HCEC 1CT (cell line): ENCODE results near the gene RD3L.
"Not testable (repeated sequence)": the region's sequence is repeated elsewhere in the genome, so short reads cannot be mapped to it uniquely, and the experiment has no call there.

ENCODE experiments used
- DNase-seq: peaks from one replicate; pipeline ENCODE4 v3.0.0-alpha.2; 2017

The RD3L gene

DNA sequence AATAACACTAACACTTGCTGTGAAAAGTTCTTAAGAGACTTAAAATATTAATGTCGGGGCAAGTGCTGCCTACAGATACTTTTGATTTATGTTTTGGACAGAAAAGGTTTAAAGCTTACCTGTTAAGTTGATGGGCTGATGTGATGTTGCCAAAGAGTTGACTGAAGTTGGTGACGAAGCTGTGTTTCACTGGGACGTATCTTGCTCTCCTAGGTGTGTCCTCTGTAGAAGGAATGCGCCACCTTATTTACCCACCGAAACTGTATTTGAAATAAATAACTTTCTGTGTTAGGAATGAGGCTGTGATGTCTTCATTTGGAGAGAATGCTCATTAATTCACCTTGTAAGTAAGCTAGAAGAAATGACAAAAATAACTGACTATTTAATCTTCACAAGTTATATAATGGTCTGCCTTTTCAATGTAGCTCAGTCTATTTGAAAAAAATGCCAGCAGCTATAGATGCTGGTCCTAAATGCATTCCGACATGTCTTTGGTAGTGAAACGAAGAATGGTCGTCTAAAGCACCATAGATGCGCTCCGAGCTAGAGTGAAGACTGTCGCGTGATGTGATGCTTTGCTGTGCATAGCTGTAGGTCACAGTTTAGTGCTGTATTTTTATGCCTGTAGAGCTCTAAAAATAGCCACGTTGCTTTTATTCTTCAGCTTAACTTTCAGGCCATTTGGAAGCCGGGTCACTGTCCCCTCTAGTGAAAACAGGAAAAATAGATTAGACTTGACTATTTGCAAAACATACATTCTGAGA, at the start of gene RD3L:
Gene RD3L (minus strand): TSS at position 557 of the 764 bp plus-strand sequence. CDS start 834 bp downstream, outside the sequence.
- no peak for DNase-seq

DNA sequence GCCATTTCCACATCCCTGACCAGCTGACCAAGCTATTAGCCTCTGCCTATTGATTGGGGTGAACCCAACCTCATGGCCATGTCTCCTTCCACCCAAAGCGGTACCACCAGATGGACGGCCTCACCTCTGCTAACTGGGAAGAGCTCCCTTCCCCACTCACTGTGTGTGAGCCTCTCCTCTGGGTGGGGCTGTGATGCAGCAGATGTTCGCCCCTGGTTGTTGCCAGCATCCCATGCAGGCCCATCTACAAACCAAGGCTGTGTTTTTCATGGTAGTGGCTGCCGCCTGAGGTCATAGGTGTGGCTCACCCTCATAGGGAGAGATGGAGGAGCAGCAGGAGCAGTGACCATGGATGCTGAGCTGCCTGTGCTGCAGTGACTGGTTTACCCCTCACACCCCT, 47.6 kb upstream of the RD3L start:
- DNase-seq: no peak

DNA sequence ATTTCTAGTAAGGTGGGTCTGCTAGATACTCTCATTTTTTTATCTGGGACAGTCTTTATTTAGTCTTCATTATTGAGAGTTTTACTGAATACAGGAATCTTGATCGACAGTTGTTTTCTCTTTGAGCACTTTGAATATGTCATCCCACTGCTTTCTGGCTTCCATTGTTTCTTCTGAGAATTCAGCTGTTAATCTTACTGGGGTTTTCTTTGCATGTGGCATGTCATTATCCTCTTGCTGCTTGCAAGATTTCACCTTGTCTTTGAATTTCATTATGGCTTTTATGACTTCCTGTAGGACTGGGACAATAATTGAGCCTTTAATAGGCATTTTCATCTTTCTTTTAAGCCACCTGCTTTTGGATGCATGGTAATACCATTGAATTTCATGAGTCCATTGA, 46.7 kb upstream of the RD3L start:
- no peak for DNase-seq

DNA sequence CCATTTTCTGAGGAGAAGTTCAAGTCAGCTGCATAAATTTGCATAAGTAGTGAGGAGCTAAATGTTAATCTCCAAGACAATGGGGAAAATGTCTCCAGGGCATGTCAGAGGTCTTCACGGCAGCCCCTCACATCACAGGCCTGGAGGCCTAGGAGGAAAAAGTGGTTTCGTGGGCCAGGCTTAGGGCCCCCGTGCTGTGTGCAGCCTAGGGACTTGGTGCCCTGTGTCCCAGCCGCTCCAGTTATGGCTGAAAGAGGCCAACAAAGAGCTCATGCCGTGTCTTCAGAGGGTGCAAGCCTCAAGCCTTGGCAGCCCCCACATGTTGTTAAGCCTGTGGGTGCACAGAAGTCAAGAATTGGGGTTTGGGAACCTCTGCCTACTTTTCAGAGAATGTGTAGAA, 41.9 kb upstream of the RD3L start:
- no peak for DNase-seq

DNA sequence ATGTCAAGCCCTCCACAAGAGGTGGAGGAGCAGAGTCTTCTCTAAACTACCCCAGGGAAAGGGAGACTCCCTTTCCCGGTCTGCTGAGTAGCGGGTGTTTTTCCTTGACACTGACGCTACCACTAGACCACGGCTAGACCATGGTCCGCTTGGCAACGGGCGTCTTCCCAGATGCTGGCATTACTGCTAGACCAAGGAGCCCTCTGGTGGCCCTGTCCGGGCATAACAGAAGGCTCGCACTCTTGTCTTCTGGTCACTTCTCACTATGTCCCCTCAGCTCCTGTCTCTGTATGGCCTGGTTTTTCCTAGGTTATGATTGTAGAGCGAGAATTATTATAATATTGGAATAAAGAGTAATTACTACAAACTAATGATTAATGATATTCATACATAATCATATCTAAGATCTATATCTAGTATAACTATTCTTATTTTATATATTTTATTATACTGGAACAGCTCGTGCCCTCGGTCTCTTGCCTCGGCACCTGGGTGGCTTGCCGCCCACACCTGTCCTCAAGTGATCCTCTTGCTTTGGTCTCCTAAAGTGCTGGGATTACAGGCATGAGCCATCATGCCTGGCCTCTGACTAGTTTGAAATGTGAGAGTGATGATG, 38.4 kb upstream of the RD3L start:
- not testable (repeated sequence) for DNase-seq

DNA sequence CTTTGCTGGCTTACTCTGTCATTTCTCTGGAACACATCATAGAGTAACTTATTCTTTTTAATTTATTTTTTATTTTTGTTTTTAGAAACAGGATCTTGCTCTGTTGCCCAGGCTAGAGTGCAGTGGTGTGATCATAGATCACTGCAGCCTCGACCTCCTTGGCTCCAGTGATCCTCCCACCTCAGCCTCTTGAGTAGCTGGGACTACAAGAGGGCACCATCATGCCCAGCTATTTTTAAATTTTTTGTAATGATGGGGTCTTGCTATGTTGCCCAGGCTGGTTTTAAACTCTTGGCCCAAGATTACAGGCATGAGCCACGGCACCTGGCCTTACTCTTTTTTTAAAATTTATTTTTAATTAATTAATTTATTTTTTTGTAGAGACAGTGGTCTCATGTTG, 32.2 kb upstream of the RD3L start:
- DNase-seq: no peak

DNA sequence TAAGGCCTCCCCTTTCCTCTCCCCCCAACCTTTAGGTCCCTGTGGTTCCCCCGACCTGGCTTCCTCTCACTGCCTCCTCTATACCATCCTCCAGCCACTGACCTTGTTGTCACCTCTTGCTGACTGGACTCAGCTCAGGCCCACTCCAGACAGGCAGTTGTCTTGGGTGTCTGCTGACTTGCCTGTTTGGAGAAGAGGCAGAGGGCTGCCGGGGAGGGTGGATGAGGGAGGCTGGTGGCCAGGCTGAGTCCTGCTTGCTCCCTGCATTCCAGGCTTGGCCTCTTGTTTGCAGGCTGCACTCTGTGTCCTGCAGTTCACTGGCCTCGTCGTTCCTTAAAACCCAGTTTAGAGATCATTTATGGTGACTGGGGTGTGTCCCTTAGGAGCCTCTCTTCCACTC, 31.0 kb upstream of the RD3L start:
- no peak for DNase-seq

DNA sequence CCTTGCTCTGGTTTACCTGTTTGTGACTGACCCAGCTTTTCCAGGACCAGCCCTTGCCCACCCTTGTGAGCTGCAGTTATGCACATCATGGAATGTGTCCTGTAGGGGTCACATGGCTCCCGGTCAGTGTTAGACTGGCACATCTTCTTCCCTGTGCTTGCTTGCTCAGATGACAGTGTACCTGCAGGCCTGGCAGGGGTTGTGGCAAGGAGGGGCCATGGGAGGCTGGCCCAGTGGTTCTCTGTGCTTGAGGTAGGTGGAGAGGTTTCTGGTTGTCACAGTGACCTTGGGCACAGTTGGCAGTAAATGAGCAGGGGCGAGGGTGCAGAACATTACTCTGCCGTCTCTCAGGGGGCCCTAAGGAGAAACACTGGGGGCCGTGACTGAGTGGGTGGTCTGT, 27.6 kb upstream of the RD3L start:
- DNase-seq: no peak

DNA sequence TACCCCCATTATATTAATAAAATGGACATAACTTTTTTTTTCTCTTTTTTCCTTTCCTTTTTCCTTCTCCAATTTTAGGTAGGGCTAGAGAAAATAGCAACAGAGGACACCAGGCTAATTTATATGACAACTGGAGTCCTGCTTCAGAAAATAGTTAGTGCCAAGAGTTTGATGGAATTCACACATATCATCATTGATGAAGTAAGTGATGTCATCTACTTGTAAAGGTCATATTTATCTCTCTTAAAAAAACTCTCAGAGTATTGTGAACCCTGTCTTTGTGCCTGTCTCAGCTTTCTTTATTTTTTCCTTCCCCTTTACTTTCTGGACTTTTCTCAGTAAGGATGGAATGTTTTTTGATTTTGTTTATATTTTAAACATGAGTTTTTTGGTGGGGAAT, 24.3 kb upstream of the RD3L start:
- DNase-seq: no peak

DNA sequence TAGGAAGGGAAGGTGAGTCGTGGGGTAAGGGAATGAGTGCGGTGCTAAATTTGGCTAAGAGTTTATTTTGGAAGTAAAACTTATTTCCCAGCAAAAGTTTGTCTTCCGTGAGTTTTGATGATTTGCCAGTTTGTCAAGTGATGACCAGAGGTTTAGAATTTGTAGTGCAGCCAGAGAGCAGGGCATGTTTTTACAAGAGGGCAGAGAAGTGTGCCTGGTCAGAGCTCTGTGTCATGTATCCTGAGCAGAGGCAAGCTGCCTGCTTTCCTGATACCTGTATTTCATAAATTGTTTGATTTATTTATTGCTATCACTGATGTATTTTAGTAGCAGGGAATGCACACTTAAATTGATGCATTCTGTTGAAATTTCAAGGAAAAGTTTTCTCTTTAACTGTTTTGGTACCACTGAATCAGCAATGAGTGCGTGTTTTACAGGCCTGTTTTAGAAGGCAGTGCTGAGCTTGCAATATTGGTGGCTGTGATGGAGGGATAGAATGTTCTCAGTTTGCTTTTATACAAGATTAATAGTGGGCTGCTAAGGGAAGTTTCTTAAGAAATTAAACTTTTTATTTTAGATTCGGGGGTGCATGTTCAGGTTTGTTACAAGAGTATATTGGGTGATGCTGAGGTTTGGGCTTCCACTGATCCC, 19.7 kb upstream of the RD3L start:
- no peak for DNase-seq

DNA sequence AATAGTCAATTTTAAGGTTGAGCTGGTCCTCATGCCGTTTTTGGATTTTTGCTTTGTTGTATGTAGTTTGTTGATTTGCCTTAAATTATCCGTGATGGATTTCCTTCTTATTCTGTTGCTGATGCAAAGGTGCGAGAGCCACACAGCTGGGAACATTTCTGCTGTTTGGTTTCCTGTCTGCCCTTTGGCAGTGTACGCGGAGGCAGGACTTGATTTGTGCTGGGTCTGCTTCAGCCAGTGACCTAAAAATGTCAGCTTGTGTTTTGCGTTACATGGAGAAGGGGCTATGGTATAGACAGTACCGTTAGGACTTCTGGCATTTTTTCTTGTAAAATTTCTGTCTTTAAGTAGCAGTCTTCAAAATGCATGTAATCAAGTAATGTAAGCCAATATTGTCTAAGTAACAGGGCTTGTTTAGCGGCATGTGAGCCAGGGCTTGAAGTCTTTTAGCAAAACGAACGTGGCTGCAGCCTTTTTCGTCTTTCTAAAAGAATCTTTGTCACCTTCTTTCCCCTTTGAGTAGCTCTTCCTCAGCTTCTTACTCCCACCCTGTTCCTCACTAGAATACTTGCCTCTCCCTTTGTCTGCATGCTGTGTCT, 18.2 kb upstream of the RD3L start:
- DNase-seq: no peak

DNA sequence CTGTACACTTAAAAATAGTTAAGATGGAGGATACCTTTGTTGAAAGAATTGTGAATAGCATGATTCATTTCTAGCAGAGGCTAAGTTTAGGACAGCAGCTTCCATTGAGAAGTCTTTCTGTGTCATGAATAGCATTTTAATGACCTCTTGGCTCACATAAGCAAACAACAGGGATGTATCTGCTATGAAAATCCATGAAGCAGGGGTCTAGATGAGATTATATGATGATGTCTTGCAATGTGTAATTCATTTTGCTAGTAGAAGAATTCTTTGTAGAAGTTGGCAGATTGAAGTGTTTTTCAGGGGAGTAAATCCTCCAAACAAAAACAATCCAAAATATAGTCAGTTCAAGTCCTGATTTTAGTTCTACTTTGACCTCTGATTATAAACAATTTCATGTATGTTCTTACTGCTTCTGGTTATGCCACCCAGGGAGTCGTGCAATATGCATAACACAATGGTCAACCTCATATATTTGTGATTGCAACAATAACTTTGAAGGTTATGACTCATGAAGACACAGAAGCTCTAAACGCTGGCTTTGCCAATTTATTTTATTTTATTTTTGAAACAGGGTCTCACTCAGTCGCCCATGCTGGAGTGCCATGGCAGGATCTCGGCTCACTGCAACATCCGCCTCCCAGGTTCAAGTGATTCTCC, 6.9 kb upstream of the RD3L start:
- no peak for DNase-seq

DNA sequence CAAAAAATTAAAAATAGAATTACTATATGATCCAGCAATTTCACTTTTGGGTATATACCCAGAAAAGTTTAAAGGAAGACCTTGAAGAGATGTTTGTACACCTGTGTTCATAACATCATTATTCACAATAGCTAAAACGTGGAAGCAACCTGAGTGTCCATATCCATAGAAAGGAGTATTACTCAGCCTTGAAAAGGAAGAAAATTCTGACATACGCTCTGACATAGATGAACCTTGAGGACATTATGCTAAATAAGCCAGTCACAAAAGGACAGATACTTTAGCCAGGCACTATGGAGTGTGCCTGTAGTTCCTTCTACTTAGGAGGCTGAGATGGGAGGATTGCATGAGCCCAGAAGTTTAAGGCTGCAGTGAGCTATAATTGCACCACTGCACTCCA, 6.1 kb upstream of the RD3L start:
- DNase-seq: no peak

DNA sequence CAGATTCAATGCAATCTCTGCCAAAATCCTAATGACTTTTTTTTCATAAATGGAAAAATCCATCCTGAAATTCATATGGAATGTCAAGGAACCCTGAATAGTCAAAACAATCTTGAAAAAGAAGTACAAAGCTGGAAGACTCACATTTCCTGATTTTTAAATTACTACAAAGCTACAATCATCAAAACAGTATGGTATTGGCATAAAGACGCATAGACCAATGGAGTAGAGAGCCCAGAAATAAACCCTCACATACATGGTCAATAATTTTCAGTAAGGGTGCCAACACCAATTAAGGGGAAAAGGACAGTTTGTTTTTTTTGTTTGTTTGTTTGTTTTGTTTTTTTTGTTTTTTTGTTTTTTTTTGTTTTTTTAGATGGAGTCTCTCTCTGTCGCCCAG, 4.6 kb upstream of the RD3L start:
- no peak for DNase-seq

DNA sequence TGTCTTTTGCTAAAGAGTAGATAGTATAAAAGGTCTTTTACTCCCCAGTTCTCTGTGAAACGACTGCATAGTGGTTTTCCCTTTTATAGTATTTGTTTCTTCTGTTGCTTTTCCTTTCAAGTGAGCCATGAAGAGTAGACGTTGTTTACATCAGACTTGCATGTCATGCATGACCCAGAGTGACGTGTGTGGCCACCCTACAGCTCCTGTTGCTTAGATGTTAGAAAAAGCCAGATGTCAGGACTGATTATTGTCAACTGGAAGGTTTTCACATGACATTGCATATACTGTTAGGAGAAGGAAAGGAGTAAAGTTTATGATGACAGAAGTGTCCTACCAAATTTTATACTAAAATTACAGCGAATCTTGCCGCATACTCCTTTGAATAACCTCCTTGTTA, 1.3 kb upstream of the RD3L start:
- DNase-seq: peak; percentile 42

DNA sequence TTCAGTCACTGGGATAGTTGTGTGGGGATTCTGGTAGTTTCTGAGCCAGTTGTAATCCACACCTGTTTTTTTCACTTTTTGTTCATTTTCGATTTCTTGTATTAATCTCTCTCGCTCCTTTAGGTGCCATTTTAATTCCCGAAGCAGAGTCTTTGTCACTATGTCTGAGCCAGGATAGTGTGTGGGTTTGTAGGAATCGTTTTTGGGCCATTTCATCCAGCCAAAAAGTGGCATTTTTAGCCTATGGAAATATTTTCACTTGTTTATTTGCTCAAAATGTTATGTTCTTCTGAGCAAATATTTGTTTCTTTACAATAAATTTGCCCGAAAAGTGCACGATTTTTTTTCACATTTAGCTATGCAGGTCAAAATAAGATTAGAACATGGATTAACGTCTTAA, 867 bp downstream of the RD3L start:
- no peak for DNase-seq

DNA sequence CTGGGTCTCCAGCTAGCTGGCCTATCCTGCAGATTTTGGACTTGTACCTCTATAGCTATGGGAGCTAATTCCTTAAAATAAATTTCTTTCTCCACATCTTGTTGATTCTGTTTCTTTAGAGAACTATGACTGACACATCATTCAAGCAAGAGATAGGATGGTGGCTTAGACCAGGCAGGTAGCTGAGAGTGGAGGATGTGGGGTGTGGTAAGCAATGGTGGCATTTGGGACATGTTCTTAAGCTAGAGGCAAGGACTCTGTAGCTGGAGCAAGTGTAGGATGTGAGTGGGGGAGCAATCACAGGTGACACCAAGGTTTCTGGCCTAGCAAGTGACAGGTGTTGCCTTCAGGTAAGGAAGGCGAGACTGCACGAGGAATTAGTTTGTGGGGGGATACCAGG, 7.2 kb downstream of the RD3L start:
- no peak for DNase-seq

DNA sequence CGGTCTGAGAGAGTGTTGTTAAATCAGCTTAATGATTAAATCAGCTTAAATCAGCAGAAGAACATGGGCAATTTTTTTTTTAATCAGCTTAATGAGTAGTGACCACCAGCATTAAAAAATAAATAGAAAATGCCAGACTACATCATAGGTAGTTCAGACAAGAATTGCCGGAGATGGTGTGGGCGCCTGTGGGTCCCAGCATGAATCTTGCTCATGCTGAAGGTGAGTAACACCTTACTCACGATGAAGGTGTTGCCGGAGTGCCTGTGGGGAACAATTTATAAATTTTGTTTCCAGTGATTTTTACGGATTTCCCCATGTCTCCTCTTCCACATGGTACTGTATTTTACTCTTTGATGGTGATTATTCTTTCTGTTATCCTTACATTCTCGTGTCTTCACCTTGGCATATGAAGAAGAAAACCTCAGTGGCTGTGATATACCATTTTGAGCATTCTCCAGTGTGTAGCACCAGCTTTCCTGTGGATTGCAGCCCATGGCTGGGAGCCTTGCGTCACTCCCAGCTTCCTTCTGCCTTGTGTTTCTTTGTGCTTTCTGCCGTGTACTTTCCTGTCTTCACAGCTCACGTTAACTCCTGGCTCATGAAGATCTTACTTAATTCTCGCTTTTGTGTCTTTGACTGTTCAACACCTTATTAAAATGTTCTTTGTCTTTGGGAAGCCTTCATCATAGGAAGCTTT, 9.4 kb downstream of the RD3L start:
- no peak for DNase-seq

DNA sequence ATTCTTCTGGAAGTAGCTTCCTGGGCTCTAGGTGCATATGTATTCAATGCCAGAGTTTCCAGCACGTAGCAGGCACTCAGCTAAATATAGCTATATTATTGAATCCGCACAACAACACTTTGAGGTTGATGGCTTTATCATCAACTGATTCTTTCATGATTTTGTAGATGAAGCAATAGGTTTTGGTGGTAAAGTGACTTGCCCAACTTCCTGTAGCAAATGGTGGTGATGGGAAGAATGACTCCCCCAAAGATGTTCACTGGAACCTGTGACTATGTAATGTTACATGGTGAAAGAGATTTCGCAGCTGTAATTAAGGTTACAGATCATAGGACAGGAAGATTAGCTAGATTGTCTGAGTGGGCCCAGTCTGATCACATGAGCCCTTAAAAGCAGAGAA, 10.9 kb downstream of the RD3L start:
- no peak for DNase-seq

DNA sequence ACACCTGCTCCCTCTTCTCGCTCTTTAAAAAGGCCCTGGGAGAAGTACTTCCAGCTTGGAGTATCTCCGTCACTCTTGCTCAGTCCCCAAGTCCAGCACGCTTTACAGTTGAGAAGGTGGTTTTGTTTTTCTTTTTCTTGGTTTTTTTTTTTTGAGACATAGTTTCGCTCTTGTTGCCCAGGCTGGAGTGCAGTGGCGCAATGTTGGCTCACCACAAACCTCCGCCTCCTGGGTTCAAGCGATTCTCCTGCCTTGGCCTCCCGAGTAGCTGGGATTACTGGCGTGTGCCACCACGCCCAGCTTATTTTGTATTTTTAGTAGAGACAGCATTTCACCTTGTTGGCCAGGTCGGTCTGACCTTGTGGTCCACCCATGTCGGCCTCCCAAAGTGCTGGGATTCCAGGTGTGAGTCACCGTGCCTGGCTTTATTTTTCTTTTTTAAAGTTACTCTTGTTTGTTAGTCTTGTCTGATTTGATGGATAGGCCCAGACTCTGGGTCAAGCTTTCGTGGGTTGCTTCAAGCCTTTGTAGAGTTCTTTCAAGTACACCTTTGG, 12.2 kb downstream of the RD3L start:
- no peak for DNase-seq

DNA sequence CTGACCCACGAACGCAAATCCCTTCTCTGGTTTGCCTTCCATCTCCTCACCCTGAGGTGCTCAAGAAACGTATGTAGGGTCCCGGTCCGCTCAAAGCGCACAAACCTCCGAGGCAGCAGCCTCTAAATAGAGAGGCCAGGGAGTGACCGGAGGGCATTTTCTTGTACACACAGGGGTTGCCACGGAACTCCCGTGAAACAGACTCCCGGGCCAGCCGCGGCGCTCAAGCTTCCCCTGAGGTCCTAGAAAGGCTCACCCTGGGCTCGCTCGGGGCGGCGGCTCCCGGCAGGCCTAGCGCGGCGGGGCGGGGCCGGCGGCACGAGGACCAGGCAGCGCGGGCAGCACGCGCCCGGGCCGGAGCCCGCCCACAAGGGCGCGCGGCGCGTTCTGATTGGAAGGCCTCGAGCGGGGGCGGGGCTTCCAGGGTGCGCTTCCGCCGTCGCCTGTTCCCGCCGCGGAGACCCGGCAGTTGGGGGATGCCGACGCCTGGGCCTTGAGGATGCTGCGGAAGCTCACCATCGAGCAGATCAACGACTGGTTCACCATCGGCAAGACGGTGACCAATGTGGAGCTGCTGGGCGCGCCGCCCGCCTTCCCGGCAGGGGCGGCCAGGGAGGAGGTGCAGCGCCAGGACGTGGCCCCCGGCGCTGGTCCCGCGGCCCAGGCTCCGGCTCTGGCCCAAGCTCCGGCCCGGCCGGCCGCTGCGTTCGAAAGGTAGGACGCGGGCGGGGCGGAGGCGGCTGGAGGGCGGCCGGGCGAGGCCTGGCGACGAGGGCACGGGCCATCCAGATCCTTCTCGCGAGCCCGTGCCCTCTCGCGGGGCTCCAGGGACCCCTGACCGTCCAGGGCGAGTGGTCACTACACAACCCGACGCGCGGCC, 14.1 kb downstream of the RD3L start, which contains the start of gene TDRD9:
Gene TDRD9 (plus strand): TSS at position 446 of the 880 bp plus-strand sequence. CDS start 54 bp downstream, at position 500.
- no peak for DNase-seq
